Panc1 (cell line): ENCODE results near the gene NDST1.
"Not testable (repeated sequence)": the region's sequence is repeated elsewhere in the genome, so short reads cannot be mapped to it uniquely, and the experiment has no call there.

Source experiments
- CTCF ChIP-seq: fragments of 450-650 bp; IDR thresholded peaks from 2 replicates; pipeline ENCODE4 v1.5.1; 2017; ENCODE audit warnings: mild to moderate bottlenecking
- POLR2AphosphoS5 ChIP-seq: IDR thresholded peaks from 2 replicates; pipeline ENCODE4 v1.6.1; 2012; ENCODE audit warnings: mild to moderate bottlenecking, low read depth, low read length, moderate library complexity
- REST ChIP-seq, 2 experiments: IDR thresholded peaks; 2 replicates each; pipeline ENCODE4 v1.6.1; 2011 to 2012; ENCODE audit warnings: low read depth in 2 of 2, control low read depth in 1 of 2, low read length in 1 of 2, mild to moderate bottlenecking in 1 of 2, moderate library complexity in 1 of 2; ENCODE audit not compliant: insufficient read depth in 1 of 2
- SIN3A ChIP-seq: IDR thresholded peaks from 2 replicates; pipeline ENCODE4 v1.6.1; 2012; ENCODE audit warnings: low read depth, mild to moderate bottlenecking, low read length, moderate library complexity, borderline replicate concordance; ENCODE audit not compliant: insufficient read depth
- TCF7L2 ChIP-seq: IDR thresholded peaks from 2 replicates; pipeline ENCODE4 v1.6.1; 2011; ENCODE audit warnings: mild to moderate bottlenecking, low read depth, low read length, inconsistent platforms

- not testable (repeated sequence) for TF ChIP-seq POLR2AphosphoS5; CTCF; TCF7L2; REST (IDR thresholded peaks at IDR 0.05; ENCODE audit: insufficient read depth in 1 of 2, low read depth in 2 of 2, low read length in 1 of 2); SIN3A
Measured at GRCh38 chr5:150518712-150519559, 11.0 kb downstream of the NDST1 start.
